Esophagus squamous epithelium (tissue), 4 donors: ENCODE results near the gene GLRX3.

Experiments used
- POLR2A ChIP-seq, 4 donors: fragments of 450-650 bp; IDR thresholded peaks; one replicate each; pipeline ENCODE4 v1.6.1; 2017; ENCODE audit warnings: antibody characterized with exemption in 4 of 4, mild to moderate bottlenecking in 4 of 4, moderate library complexity in 3 of 4
- TF ChIP-seq, protein P1 (sequence below), 6 experiments: fragments of 450-650 bp in 4 of 6; fragments of 200-600 bp in 2 of 6; sonication (generic) in 2 of 6; IDR thresholded peaks; one replicate each; pipeline ENCODE4 v1.5.1; 2016 to 2019; ENCODE audit warnings: antibody characterized with exemption in 6 of 6, mild to moderate bottlenecking in 4 of 6, moderate library complexity in 4 of 6

DNA sequence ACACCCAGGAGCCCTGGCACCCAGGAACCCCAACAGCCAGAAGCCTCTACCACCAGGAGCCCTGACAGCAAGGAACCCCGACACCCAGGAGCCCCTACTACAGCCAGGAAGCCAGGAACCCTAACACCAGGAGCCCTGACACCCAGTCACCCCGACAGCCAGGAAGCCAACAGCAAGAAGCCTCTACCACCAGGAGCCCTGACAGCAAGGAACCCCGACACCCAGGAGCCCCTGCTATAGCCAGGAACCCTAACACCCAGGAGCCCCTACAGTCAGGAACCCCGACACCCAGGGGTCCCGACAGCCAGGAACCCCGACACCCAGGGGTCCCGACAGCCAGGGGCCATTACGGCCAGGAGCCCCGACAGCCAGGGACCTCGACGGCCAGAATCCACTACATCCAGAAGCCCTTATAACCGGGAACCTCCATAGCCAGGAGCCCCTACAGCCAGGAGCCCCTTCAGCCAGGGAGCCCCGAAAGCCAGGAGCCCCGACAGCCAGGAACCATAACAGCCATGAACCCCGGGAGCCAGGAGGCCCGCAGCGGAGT is 440 bp upstream of the GLRX3 start:
- TF ChIP-seq, protein P1, sequence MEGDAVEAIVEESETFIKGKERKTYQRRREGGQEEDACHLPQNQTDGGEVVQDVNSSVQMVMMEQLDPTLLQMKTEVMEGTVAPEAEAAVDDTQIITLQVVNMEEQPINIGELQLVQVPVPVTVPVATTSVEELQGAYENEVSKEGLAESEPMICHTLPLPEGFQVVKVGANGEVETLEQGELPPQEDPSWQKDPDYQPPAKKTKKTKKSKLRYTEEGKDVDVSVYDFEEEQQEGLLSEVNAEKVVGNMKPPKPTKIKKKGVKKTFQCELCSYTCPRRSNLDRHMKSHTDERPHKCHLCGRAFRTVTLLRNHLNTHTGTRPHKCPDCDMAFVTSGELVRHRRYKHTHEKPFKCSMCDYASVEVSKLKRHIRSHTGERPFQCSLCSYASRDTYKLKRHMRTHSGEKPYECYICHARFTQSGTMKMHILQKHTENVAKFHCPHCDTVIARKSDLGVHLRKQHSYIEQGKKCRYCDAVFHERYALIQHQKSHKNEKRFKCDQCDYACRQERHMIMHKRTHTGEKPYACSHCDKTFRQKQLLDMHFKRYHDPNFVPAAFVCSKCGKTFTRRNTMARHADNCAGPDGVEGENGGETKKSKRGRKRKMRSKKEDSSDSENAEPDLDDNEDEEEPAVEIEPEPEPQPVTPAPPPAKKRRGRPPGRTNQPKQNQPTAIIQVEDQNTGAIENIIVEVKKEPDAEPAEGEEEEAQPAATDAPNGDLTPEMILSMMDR (IDR thresholded peaks at IDR 0.05), result no peak
- TF ChIP-seq POLR2A (IDR thresholded peaks at IDR 0.05), result no peak
